KMS-11 (cell line): ENCODE measurements around the gene USP53.

ENCODE experiments used
- H2AFZ ChIP-seq: fragments of 200-600 bp; sonication (generic); 2 replicates; pipeline ENCODE4 v1.6.1; 2016; ENCODE audit warnings: antibody characterized with exemption, mixed run types, low read depth
- H3K27ac ChIP-seq: fragments of 200-600 bp; sonication (generic); 2 replicates; pipeline ENCODE4 v1.6.1; 2016; ENCODE audit warnings: mild to moderate bottlenecking, mixed run types
- H3K27me3 ChIP-seq: fragments of 200-600 bp; sonication (generic); 2 replicates; pipeline ENCODE4 v1.6.1; 2017; ENCODE audit warnings: mild to moderate bottlenecking, low read depth, mixed run types, moderate library complexity; ENCODE audit not compliant: insufficient read depth
- H3K36me3 ChIP-seq: fragments of 200-600 bp; sonication (generic); 2 replicates; pipeline ENCODE4 v1.6.1; 2017; ENCODE audit warnings: mild to moderate bottlenecking, mixed run types; ENCODE audit not compliant: insufficient read depth
- H3K4me1 ChIP-seq: fragments of 200-600 bp; sonication (generic); 2 replicates; pipeline ENCODE4 v1.6.1; 2016; ENCODE audit warnings: mild to moderate bottlenecking, low read depth, mixed run types; ENCODE audit not compliant: poor library complexity, severe bottlenecking
- H3K4me2 ChIP-seq: fragments of 200-600 bp; sonication (generic); 2 replicates; pipeline ENCODE4 v1.7.0; 2016; ENCODE audit warnings: mild to moderate bottlenecking, mixed run types
- H3K4me3 ChIP-seq: fragments of 200-600 bp; sonication (generic); IDR thresholded peaks from 2 replicates; pipeline ENCODE4 v1.6.1; 2017; ENCODE audit warnings: low read depth, low read length, mixed read lengths; ENCODE audit not compliant: insufficient read depth
- H3K79me2 ChIP-seq: fragments of 200-600 bp; sonication (generic); 2 replicates; pipeline ENCODE4 v1.6.1; 2016; ENCODE audit warnings: low read depth, mixed run types; ENCODE audit not compliant: insufficient read depth
- H3K9ac ChIP-seq: fragments of 200-600 bp; sonication (generic); 2 replicates; pipeline ENCODE4 v1.6.1; 2016; ENCODE audit warnings: mild to moderate bottlenecking, mixed run types
- H4K20me1 ChIP-seq: fragments of 200-600 bp; sonication (generic); 2 replicates; pipeline ENCODE4 v1.6.1; 2016; ENCODE audit warnings: mild to moderate bottlenecking, mixed run types; ENCODE audit not compliant: insufficient read depth
- CTCF ChIP-seq: fragments of 200-600 bp; sonication (generic); conservative IDR thresholded peaks from 2 replicates; pipeline ENCODE4 v1.6.1; 2017; ENCODE audit warnings: low read depth, mild to moderate bottlenecking, antibody characterized with exemption, low read length, moderate library complexity, mixed read lengths

USP53 gene

GRCh38 chr4:119296356-119296755, 83.8 kb downstream of the USP53 start:
- no peak overlapping the region for H3K27ac ChIP-seq
- H4K20me1 ChIP-seq, result no peaks in the 10 kb centered on the region
- H3K4me1 ChIP-seq, result peaks cover 15% of the 10 kb centered on the region
- TF ChIP-seq CTCF, result no peak
- no peaks in the 10 kb centered on the region for H3K36me3 ChIP-seq
- H3K27me3 ChIP-seq, result no peaks in the 10 kb centered on the region
- H3K4me2 ChIP-seq, result no peak overlapping the region
- H2AFZ ChIP-seq, result no peak overlapping the region
- peaks cover 26% of the 10 kb centered on the region for H3K79me2 ChIP-seq
- H3K4me3 ChIP-seq, result no peak overlapping the region
- no peak overlapping the region for H3K9ac ChIP-seq

- Histone ChIP-seq H3K27ac (no peak overlapping the region), H3K27me3 (no peaks in the 10 kb centered on the region), H3K4me3 (no peak overlapping the region), H3K36me3 (no peaks in the 10 kb centered on the region), H3K79me2 (peaks cover 26% of the 10 kb centered on the region), H3K9ac (no peak overlapping the region), H2AFZ (no peak overlapping the region), H3K4me1 (peaks cover 15% of the 10 kb centered on the region), H4K20me1 (no peaks in the 10 kb centered on the region), H3K4me2 (no peak overlapping the region)
- no peak for TF ChIP-seq CTCF
Observed at GRCh38 chr4:119297795-119298194, 85.3 kb downstream of the USP53 start.

GRCh38 chr4:119299260-119299671, 86.8 kb downstream of the USP53 start:
- H3K27ac ChIP-seq, result peak overlapping the region; percentile 81
- H3K79me2 ChIP-seq, result peaks cover 26% of the 10 kb centered on the region
- peak overlapping the region; percentile 78; the same call in 1 of the 2 replicates for H3K9ac ChIP-seq
- peak overlapping the region; percentile 49 for H3K4me2 ChIP-seq
- peak overlapping the region; percentile 74; the same call in 1 of the 2 replicates for H2AFZ ChIP-seq
- H3K4me1 ChIP-seq, result peaks cover 15% of the 10 kb centered on the region
- no peaks in the 10 kb centered on the region for H4K20me1 ChIP-seq
- TF ChIP-seq CTCF, result no peak
- H3K27me3 ChIP-seq, result no peaks in the 10 kb centered on the region
- H3K36me3 ChIP-seq, result no peaks in the 10 kb centered on the region
- no peak overlapping the region for H3K4me3 ChIP-seq

- Histone ChIP-seq H3K79me2 (peaks cover 26% of the 10 kb centered on the region), H3K9ac (peak overlapping the region; percentile 78), H3K27me3 (no peaks in the 10 kb centered on the region), H3K36me3 (no peaks in the 10 kb centered on the region), H3K4me1 (peaks cover 15% of the 10 kb centered on the region), H2AFZ (peak overlapping the region; percentile 74), H3K4me3 (peak overlapping the region; percentile 24), H4K20me1 (no peaks in the 10 kb centered on the region), H3K27ac (peak overlapping the region; percentile 81), H3K4me2 (peak overlapping the region; percentile 49)
- no peak for TF ChIP-seq CTCF
Observed at GRCh38 chr4:119299741-119300100, 87.2 kb downstream of the USP53 start.
